ENCODE data around the gene CDK5. TPM values are rescaled to one million over a fixed set of nuclear protein-coding genes. Genes with fewer than 3 reads are reported as not detected.

The CDK5 gene
- polyA plus RNA-seq, 1 donor from 2014 or later, result 11.4 TPM

GRCh38 chr7:151089893-151090730 lies 32.4 kb upstream of the CDK5 start:
- H3K36me3 Mint-ChIP-seq, result no peaks in the 10 kb centered on the region
- peaks cover 1 to 16% (median 14%) of the 10 kb centered on the region in 3 donors for H3K4me1 Mint-ChIP-seq
- H3K4me3 Mint-ChIP-seq, result peak overlapping the region in 1 of 4 donors; percentile 20
- peak overlapping the region in 1 of 3 donors; percentile 84 for H3K27ac Mint-ChIP-seq
- H3K9me3 Mint-ChIP-seq, result no peaks in the 10 kb centered on the region
- H3K27me3 Mint-ChIP-seq, result no peaks in the 10 kb centered on the region

GRCh38 chr7:151088856-151089699 lies 31.4 kb upstream of the CDK5 start:
- Mint-ChIP-seq H3K9me3 (no peaks in the 10 kb centered on the region), H3K27ac (peak overlapping the region; percentile 61 to 87 (median 67)), H3K4me1 (peaks cover 6 to 19% (median 18%) of the 10 kb centered on the region in 3 donors), H3K36me3 (no peaks in the 10 kb centered on the region), H3K27me3 (no peaks in the 10 kb centered on the region), H3K4me3 (peak overlapping the region; percentile 56 to 85 (median 70))

GRCh38 chr7:151088019-151088855 lies 30.5 kb upstream of the CDK5 start:
- Mint-ChIP-seq H3K27ac (peak overlapping the region; percentile 31 to 87 (median 61)), H3K4me3 (peak overlapping the region; percentile 74 to 93 (median 82)), H3K36me3 (no peaks in the 10 kb centered on the region), H3K9me3 (no peaks in the 10 kb centered on the region), H3K4me1 (peaks cover 10 to 21% (median 19%) of the 10 kb centered on the region in 3 donors), H3K27me3 (no peaks in the 10 kb centered on the region)

- peaks cover 10 to 25% (median 22%) of the 10 kb centered on the region in 3 donors for H3K4me1 Mint-ChIP-seq
- peak overlapping the region in 2 of 3 donors; percentile 61 to 87 for H3K27ac Mint-ChIP-seq
- H3K4me3 Mint-ChIP-seq, result peak overlapping the region; percentile 85 to 95 (median 90)
- H3K36me3 Mint-ChIP-seq, result no peaks in the 10 kb centered on the region
- no peaks in the 10 kb centered on the region for H3K27me3 Mint-ChIP-seq
- no peaks in the 10 kb centered on the region for H3K9me3 Mint-ChIP-seq
Measured at GRCh38 chr7:151087245-151088018, 29.7 kb upstream of the CDK5 start.

GRCh38 chr7:151086802-151087244 lies 29.1 kb upstream of the CDK5 start:
- Mint-ChIP-seq H3K9me3 (no peaks in the 10 kb centered on the region), H3K36me3 (no peaks in the 10 kb centered on the region), H3K4me3 (peak overlapping the region; percentile 84 to 95 (median 90)), H3K4me1 (peaks cover 10 to 25% (median 24%) of the 10 kb centered on the region in 3 donors), H3K27ac (peak overlapping the region in 2 of 3 donors; percentile 35 to 86), H3K27me3 (no peaks in the 10 kb centered on the region)

GRCh38 chr7:151085691-151086620 lies 28.3 kb upstream of the CDK5 start, which contains the start of gene AGAP3:
TSS of gene AGAP3 (plus strand) at chr7:151086475. CDS start at chr7:151086742, 267 bp downstream.
- Mint-ChIP-seq H3K27ac (peak within 1 kb of the TSS; percentile 65 to 98 (median 90)), H3K9me3 (no peaks in the 10 kb centered on the region), H3K4me3 (peak within 1 kb of the TSS; percentile 88 to 95 (median 90)), H3K27me3 (no peaks in the 10 kb centered on the region), H3K4me1 (peaks cover 10 to 23% (median 22%) of the 10 kb centered on the region in 3 donors), H3K36me3 (no peaks in the 10 kb centered on the region)

- Mint-ChIP-seq H3K9me3 (no peaks in the 10 kb centered on the region), H3K27me3 (no peaks in the 10 kb centered on the region), H3K36me3 (no peaks in the 10 kb centered on the region), H3K27ac (peak overlapping the region; percentile 65 to 98 (median 90)), H3K4me3 (peak overlapping the region; percentile 75 to 94 (median 86)), H3K4me1 (peaks cover 10 to 23% (median 22%) of the 10 kb centered on the region in 3 donors)
Measured at GRCh38 chr7:151085329-151085690, 27.6 kb upstream of the CDK5 start.

GRCh38 chr7:151083824-151084160 lies 26.1 kb upstream of the CDK5 start:
- no peaks in the 10 kb centered on the region for H3K27me3 Mint-ChIP-seq
- no peaks in the 10 kb centered on the region for H3K36me3 Mint-ChIP-seq
- no peaks in the 10 kb centered on the region for H3K9me3 Mint-ChIP-seq
- peaks cover 10 to 27% (median 24%) of the 10 kb centered on the region in 3 donors for H3K4me1 Mint-ChIP-seq
- peak overlapping the region; percentile 84 to 97 (median 92) for H3K4me3 Mint-ChIP-seq
- peak overlapping the region; percentile 88 to 98 (median 88) for H3K27ac Mint-ChIP-seq

- peak within 1 kb of the TSS; percentile 88 to 98 (median 94) for H3K27ac Mint-ChIP-seq
- peaks cover 12 to 31% (median 26%) of the 10 kb centered on the region in 3 donors for H3K4me1 Mint-ChIP-seq
- H3K27me3 Mint-ChIP-seq, result no peaks in the 10 kb centered on the region
- H3K9me3 Mint-ChIP-seq, result no peaks in the 10 kb centered on the region
- H3K4me3 Mint-ChIP-seq, result peak within 1 kb of the TSS; percentile 88 to 97 (median 95)
- no peaks in the 10 kb centered on the region for H3K36me3 Mint-ChIP-seq
Measured at GRCh38 chr7:151083071-151083823, 25.6 kb upstream of the CDK5 start, which contains the start of gene TMUB1. TSS of gene TMUB1 (minus strand) at chr7:151083493. CDS start at chr7:151082563, 930 bp downstream.

- Mint-ChIP-seq H3K27ac (peak overlapping the region; percentile 88 to 98 (median 94)), H3K4me3 (peak overlapping the region; percentile 88 to 97 (median 95)), H3K9me3 (no peaks in the 10 kb centered on the region), H3K36me3 (no peaks in the 10 kb centered on the region), H3K4me1 (peaks cover 17 to 31% (median 26%) of the 10 kb centered on the region in 3 donors), H3K27me3 (no peaks in the 10 kb centered on the region)
Measured at GRCh38 chr7:151082141-151083070, 24.7 kb upstream of the CDK5 start.
